Upper lobe of left lung (tissue), 6 donors: Measurements from ENCODE around the gene RHPN2. TPM values are rescaled to one million over a fixed set of nuclear protein-coding genes. Genes with fewer than 3 reads are reported as not detected.
"Not testable (repeated sequence)": the region's sequence is repeated elsewhere in the genome, so short reads cannot be mapped to it uniquely, and the experiment has no call there.

Experiments
- ATAC-seq, 2 donors: fragments of 200-7000 bp; cut with Tn5 transposase; one replicate each; pipeline ENCODE4 v1.9.1; 2022; ENCODE audit warnings: mild to moderate bottlenecking in 2 of 2, moderate library complexity in 2 of 2; ENCODE audit not compliant: low FRiP score in 2 of 2
- DNase-seq, 2 donors: peaks; one replicate each; pipeline ENCODE4 v3.0.0-alpha.2; 2019 to 2020
- H3K27ac ChIP-seq, 4 donors: fragments of 200-600 bp; sonication (generic); one replicate each; pipeline ENCODE4 v1.5.1; 2016 to 2019
- H3K27me3 ChIP-seq, 4 donors: fragments of 200-600 bp; sonication (generic); one replicate each; pipeline ENCODE4 v1.5.1; 2017 to 2019
- H3K36me3 ChIP-seq, 4 donors: fragments of 200-600 bp; sonication (generic); one replicate each; pipeline ENCODE4 v1.5.1; 2016 to 2019
- H3K4me1 ChIP-seq, 4 donors: fragments of 200-600 bp; sonication (generic); one replicate each; pipeline ENCODE4 v1.5.1; 2018 to 2019
- H3K4me3 ChIP-seq, 4 donors: fragments of 200-600 bp; sonication (generic); one replicate each; pipeline ENCODE4 v1.5.1; 2017 to 2019; ENCODE audit warnings: mild to moderate bottlenecking in 2 of 4, moderate library complexity in 1 of 4
- H3K9me3 ChIP-seq, 4 donors: fragments of 200-600 bp; sonication (generic); one replicate each; pipeline ENCODE4 v1.5.1; 2018 to 2019
- CTCF ChIP-seq, 6 experiments: fragments of 450-650 bp in 4 of 6; fragments of 200-600 bp in 2 of 6; sonication (generic) in 2 of 6; IDR thresholded peaks; one replicate each; pipeline ENCODE4 v1.5.1; 2016 to 2019; ENCODE audit warnings: antibody characterized with exemption in 6 of 6
- EP300 ChIP-seq, 4 donors: sonication (generic); formaldehyde crosslinking; IDR thresholded peaks; one replicate each; pipeline ENCODE4 v1.5.1; 2017; ENCODE audit warnings: antibody characterized with exemption in 4 of 4, control low read depth in 2 of 4
- POLR2A ChIP-seq, 4 donors: fragments of 450-650 bp; IDR thresholded peaks; one replicate each; pipeline ENCODE4 v1.5.1; 2016 to 2017; ENCODE audit warnings: antibody characterized with exemption in 4 of 4, mild to moderate bottlenecking in 2 of 4
- POLR2AphosphoS5 ChIP-seq, 2 donors: sonication (generic); formaldehyde crosslinking; IDR thresholded peaks; one replicate each; pipeline ENCODE4 v1.5.1; 2017; ENCODE audit warnings: antibody characterized with exemption in 2 of 2
- WGBS, 2 donors: methylation state at CpG; one replicate each; pipeline ENCODE4 v1.1.5; 2017 to 2018; 5-methylcytosine and 5-hydroxymethylcytosine counted together
- total RNA-seq, 6 donors: library from RNA; depleted of rRNA in 4 of 6; stranded (reverse); fragments of >200 nt in 4 of 6; gene quantifications; one replicate each; pipeline versions ENCODE4 v1.1.0 to v1.2.1, GENCODE V29; 2016 to 2021
- donor health status: DM: no; HTN: no; CAD: no; lungs with moderate emphysema.
- donor health status: DM: no; HTN: yes; CAD: no; lungs with severe emphysema.

The RHPN2 gene
- total RNA-seq, 6 donors from 2014 or later, result 5.6 to 33.5 (median 13.1) TPM

- H3K27ac ChIP-seq, result no peak overlapping the region
- WGBS, 2 donors, result 35 to 54% methylated on average over 6 to 10 of the region's 11 CpGs
- DNase-seq (no peak), ATAC-seq (peak in 1 of 2 donors; percentile 59)
- H3K9me3 ChIP-seq, result no peaks in the 10 kb centered on the region
- no peaks in the 10 kb centered on the region for H3K4me1 ChIP-seq
- no peaks in the 10 kb centered on the region for H3K36me3 ChIP-seq
- no peak overlapping the region for H3K4me3 ChIP-seq
- no peak for TF ChIP-seq EP300 (IDR thresholded peaks at IDR 0.05)
- TF ChIP-seq POLR2AphosphoS5 (IDR thresholded peaks at IDR 0.05), result no peak
- TF ChIP-seq POLR2A (IDR thresholded peaks at IDR 0.05), result no peak
- no peak for TF ChIP-seq CTCF (IDR thresholded peaks at IDR 0.05)
- H3K27me3 ChIP-seq, result no peaks in the 10 kb centered on the region
These were observed 42.1 kb downstream of the RHPN2 start for GRCh38 chr19:33022472-33023116.

- ATAC-seq, H3K36me3 ChIP-seq, DNase-seq, H3K9me3 ChIP-seq, H3K4me1 ChIP-seq, H3K27me3 ChIP-seq, H3K27ac ChIP-seq, H3K4me3 ChIP-seq: not testable (repeated sequence)
- 88 to 95% methylated on average over 4 of the region's 4 CpGs for WGBS, 2 donors
These were observed 53.8 kb downstream of the RHPN2 start for GRCh38 chr19:33010891-33011290.

GRCh38 chr19:33008738-33009137, 56.0 kb downstream of the RHPN2 start:
- Histone ChIP-seq H3K9me3 (no peaks in the 10 kb centered on the region), H3K4me1 (no peaks in the 10 kb centered on the region), H3K36me3 (peaks cover 0 to 4% (median 0%) of the 10 kb centered on the region in 4 donors), H3K4me3 (no peak overlapping the region), H3K27me3 (no peaks in the 10 kb centered on the region), H3K27ac (no peak overlapping the region)
- ATAC-seq, result no peak
- no peak for DNase-seq
- no peak for TF ChIP-seq POLR2AphosphoS5 (IDR thresholded peaks at IDR 0.05)
- no peak for TF ChIP-seq POLR2A (IDR thresholded peaks at IDR 0.05)
- TF ChIP-seq EP300 (IDR thresholded peaks at IDR 0.05), result no peak
- TF ChIP-seq CTCF (IDR thresholded peaks at IDR 0.05), result no peak
- WGBS, 2 donors, result 90 to 100% methylated on average over 4 of the region's 4 CpGs

GRCh38 chr19:33005440-33005839, 59.2 kb downstream of the RHPN2 start:
- no peak for ATAC-seq

GRCh38 chr19:33003424-33004024, 61.2 kb downstream of the RHPN2 start:
- not testable (repeated sequence) for H3K4me1 ChIP-seq, DNase-seq, H3K9me3 ChIP-seq, H3K27ac ChIP-seq, H3K36me3 ChIP-seq, H3K4me3 ChIP-seq, ATAC-seq, H3K27me3 ChIP-seq
- WGBS, 2 donors, result 75 to 80% methylated on average over 6 of the region's 6 CpGs

More at GRCh38 chr19:33005440-33005839, 59.2 kb downstream of the RHPN2 start:
- Histone ChIP-seq H3K27ac (no peak overlapping the region), H3K36me3 (no peaks in the 10 kb centered on the region), H3K4me3 (no peak overlapping the region), H3K27me3 (no peaks in the 10 kb centered on the region), H3K9me3 (no peaks in the 10 kb centered on the region), H3K4me1 (no peaks in the 10 kb centered on the region)
- DNase-seq, result no peak
- TF ChIP-seq POLR2AphosphoS5 (IDR thresholded peaks at IDR 0.05) (no peak), CTCF (IDR thresholded peaks at IDR 0.05) (no peak), POLR2A (IDR thresholded peaks at IDR 0.05) (no peak), EP300 (IDR thresholded peaks at IDR 0.05) (no peak)
- WGBS, 2 donors, result 70 to 84% methylated on average over 5 of the region's 5 CpGs

- 63 to 82% methylated on average over 5 to 15 of the region's 15 CpGs for WGBS, 2 donors
- not testable (repeated sequence) for H3K36me3 ChIP-seq, H3K27ac ChIP-seq, H3K9me3 ChIP-seq, H3K27me3 ChIP-seq, H3K4me1 ChIP-seq, DNase-seq, H3K4me3 ChIP-seq
- ATAC-seq, result peak in 1 of 2 donors; percentile 59
These were observed 62.4 kb downstream of the RHPN2 start for GRCh38 chr19:33002126-33002865.
